Epithelial cell of prostate (primary cell): ENCODE data around the gene CEBPG.

Source experiments
- DNase-seq: peaks from one replicate; pipeline ENCODE4 v3.0.0-alpha.2; 2011; ENCODE audit warnings: low read depth, low spot score
- H3K27ac ChIP-seq: fragments of 450-650 bp; 2 replicates; pipeline ENCODE4 v1.5.1; 2017; ENCODE audit warnings: mild to moderate bottlenecking

The CEBPG gene

DNA sequence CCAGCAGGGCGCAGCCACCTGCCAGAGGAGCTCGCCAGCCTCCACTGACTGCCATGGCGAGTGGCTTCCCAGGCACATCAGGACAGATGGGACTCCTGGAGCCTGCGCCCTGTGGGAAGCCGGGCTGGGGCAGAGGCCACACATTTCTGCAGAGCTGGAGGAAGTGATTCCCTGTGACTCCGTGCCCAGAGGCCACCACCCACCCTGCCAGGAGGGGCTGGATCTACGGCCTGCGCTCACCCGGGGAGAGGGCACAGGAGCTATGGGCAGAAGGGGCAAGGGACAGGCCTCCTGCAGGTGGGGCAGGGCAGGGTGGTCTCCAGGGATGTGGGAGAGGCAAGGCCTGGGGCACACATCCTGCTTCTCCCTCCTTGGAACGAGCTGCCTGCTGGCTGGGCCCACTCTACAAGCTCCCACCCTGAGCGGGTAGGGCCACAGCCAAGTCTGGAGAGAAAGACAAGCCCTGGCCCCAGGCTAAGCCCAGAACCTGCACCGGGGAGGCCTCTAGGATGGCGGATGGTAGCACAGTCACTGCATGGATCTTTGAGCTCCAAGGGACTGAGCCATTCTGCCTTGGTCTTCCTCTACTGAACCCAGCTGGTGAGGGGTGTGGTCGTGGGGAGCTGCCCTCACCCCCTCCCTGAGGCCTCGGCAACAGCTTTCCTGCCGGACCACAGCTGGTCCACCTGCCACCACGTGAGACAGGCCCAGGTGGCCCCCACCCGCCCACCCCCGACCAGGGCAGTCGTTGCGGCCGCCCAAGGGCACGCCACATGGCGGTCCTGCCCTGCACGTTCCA, 40.6 kb downstream of the CEBPG start:
- no peak overlapping the region for H3K27ac ChIP-seq

DNA sequence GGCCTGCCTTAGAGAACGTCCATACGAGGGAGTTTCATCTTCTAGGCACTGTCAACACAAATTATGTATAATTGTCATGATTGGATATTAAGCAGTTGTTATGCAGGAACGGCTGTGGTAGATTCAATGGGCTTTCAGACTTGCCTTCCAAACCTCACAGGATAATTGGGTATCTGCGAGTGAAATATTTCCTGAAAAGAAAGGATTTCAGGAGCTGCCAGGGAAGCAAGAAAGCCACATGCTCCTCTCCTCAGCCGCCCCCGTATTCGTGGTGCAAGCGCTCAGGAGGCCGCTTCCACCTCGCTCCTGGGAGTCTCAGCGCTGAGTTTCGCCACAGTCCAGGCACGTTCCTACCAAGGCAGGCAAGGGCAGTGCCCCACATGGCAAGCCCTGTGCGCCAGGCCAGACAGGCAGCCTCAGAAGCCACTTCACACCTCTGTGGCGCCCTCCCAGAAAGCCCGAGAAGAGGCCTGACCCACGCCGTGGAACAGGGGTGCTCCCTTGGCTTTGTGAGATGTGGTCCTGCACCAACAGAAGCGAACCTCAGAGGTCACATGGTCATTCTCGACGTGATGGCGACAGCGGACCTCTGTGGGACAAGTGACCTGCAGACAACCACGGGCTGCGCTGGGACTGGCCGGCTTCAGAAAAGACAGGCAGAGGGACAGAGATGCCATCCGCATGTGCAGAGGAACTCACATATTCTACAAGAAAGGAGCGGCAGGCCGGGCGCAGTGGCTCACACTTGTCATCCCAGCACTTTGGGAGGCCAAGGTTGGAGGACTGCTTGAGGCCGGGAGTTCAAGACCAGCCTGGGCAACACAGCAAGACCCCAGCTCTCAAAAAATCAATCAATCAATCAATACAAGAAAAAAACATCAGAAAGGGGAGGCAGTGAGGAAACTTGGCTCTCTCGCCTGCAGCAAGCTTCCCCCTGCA, 41.4 kb downstream of the CEBPG start:
- DNase-seq = no peak
- H3K27ac ChIP-seq = no peak overlapping the region

More for the DNA sequence above, 40.6 kb downstream of the CEBPG start:
- no peak for DNase-seq

GRCh38 chr19:33416307-33417215, 43.1 kb downstream of the CEBPG start:
- H3K27ac ChIP-seq = no peak overlapping the region
- DNase-seq = no peak

DNA sequence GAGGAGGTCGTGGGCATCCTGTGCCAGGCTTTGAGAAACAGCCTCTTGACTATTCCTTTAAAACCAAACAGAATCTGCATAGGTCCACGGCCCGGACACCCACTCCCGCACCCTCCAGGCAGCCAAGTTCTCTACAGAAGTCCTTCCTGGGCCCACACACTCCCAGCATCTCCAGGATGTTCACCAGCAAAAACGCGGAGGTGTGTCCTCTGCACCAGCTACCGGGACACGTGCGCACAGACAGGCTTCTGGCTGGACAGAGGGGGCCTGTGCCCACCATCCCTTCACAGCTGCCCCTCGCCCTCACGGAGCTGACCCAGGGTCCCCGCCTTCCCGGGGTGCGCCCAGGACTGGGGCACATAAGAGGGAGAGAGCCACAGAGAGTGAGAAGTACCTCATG, 44.2 kb downstream of the CEBPG start:
- no peak for DNase-seq
- no peak overlapping the region for H3K27ac ChIP-seq

DNA sequence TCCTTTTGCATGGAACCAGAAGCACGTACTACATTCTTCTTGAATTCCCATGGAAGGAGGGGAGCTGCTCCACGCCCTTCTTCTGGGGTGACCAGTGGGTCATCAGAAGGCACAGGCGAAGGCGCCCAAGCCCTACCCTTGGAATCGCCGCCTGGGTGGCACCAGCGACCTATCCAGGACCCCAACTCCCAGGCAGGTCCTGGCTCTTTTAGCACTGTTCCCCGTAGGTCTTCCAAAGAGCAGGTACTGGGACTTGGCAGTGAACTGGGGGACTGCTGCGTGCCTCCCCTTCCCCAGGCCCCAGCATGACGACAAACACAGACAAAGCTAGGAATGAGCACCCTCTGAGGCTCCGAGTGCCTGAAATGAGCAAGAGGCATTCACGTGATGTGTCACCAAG, 45.0 kb downstream of the CEBPG start:
- DNase-seq = no peak
- H3K27ac ChIP-seq = no peak overlapping the region

DNA sequence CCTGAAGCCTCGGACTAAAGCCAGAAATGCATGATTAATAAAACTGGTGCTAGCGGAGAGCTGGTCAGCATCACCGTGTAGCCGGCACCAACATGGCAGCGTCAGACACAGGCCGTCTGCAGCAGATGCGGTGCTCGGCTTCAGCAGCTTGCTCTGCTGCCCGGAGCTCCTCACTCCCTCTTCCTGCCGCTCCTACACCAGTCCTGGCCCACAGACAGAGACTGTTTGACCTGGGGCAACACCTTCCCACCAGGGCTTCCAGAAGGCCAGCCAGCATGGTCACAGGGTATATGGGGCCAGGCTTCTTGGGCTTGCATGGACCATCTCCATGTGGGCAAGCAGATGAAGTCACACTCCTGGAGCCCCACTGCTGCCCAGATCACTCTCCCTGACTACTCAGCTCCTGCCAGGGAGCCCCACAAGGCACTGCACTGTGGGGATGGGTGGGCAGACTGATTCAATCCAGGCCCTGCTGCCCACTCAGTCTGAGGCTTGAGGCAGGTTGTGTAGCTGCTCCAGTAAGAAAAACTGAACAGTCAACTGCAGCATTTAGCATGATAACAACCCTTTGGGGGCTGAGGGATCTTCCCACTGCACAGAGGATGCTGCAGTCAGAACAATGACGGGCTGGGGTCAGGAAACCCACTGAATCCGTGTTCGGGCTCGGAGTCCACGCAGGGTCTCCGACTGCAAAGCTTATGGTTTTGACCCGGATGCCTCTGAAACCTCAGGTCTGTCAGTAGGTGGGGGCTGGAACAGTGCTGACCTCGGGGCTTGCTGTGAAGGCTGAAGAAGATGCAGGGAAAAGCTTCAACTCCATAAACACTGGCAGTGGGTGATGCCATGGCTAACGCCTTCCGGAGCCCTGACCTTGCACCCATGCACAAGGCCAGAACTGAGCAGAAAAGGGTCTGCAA, 45.6 kb downstream of the CEBPG start:
- DNase-seq = no peak
- H3K27ac ChIP-seq = no peak overlapping the region

DNA sequence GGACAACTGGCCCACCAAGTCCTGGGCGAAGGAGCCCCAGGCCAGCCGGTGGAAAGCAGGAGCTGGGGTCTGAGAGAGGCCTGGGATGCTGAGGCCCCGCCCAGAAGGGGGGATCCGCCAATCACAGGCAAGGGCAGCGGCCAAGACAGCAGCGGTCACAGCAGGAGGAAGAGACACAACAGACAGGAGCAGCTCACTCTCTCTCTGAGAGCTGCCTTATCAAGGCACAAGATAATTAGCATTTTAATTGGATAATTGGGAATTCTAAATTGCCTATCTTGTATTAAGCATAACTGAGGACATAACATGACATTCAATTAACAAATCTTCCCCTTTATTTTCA, 46.2 kb downstream of the CEBPG start:
- no peak overlapping the region for H3K27ac ChIP-seq
- no peak for DNase-seq

DNA sequence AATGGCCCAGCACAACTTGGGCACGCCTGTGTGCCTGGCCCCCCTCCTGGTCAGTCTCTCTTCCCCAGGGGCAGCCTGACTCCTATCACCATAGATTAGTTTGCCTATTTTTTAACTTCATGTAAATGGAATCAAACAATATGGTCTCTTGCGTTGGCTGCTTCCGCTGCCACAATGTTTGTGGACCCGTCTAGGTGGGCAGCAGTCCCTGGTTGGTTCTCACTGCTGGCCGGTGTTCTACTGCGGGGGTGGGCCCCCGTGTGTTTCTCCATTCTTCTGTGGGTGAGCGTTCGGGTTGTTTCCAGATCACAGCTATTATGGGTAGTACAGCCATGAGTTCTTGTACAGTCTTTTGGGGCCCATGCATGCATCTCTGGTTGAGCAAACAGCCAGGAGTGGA, 47.3 kb downstream of the CEBPG start:
- DNase-seq = no peak
- no peak overlapping the region for H3K27ac ChIP-seq

DNA sequence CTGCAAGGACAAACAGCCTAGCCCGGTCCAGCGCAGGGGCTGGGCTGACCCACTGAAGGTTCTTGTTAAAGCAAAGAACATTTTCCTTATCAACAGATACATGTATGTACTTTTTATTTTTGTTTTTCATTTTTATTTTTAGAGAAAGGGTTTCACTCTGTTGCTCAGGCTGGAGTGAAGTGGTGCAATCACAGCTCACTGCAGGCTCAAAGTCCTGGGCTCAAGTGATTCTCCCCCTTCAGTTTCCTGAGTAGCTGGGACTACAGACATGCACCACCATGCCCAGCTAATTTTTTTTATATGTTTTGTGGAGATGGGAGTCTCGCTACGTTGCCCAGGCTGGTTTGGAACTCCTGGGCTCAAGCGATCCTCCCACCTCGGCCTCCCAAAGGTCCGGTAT, 47.9 kb downstream of the CEBPG start:
- H3K27ac ChIP-seq = no peak overlapping the region
- no peak for DNase-seq

DNA sequence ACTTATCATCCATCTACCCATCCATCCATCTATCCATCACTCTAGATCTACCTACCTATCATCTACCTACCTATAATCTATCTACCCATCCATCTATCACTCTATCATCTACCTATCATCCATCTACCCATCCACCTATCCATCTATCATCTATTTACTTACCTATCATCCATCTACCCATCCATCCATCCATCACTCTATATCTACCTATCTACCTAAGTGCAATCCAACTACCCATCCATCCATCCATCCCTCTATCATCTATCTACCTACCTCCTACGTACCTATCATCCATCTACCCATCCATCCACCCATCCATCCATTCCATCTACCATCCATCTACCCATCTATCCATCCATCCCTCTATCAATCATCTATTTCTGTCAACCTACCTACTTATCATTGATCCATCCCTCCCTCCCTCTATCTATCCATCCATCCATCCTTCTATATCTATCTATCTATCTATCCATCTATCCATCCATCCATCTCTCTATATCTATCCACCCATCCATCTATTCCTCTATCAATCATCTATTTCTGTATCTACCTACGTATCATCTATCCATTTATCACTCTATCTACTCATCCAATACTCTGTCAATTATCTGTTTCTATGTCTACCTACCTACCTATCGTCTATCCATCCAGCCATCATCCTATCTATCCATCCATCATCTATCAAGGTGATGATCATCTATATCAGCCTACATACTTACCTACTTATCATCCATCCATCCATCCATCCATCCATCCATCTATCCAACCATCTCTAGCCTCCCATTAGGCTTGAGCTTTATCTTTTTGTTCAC, 49.1 kb downstream of the CEBPG start:
- no peak overlapping the region for H3K27ac ChIP-seq
- DNase-seq = no peak

- DNase-seq = no peak
- H3K27ac ChIP-seq = no peak overlapping the region
Measured at GRCh38 chr19:33424181-33424580, 50.7 kb downstream of the CEBPG start.

DNA sequence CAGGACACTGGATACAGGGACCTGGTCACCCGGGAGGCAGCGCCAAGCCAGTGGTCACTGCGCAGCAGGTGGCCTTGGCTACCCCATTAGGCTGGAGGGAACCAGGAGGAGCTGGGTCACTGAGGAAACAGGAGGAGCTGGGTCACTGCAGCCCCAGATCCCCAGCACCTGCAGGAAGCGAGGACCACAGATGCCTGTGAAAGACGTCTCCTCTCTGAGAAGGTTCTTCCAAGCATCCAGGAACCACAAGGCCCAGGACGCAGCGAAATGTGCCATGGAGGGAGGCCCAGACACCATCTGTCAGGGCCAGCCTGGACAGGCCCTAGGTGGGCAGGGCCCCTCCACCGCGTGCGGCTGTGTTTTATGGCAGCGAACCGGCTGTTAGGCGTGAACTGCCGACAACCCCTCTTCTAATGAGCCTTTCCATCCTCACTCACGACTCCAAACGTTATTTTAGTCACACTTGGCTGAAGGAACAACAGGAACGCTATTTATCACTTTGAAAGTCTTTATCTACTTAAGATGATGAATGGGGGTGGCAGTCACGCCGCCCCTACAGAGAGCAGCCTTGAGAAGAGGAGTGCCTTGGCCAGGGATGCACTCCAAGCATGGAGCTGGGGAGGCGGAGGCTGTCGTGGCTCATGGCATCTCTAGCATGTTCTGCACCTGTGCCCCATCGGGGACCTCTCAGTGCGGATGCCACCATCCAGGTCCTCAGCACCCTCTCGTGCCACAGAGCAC, 53.3 kb downstream of the CEBPG start:
- no peak for DNase-seq
- H3K27ac ChIP-seq = no peak overlapping the region

DNA sequence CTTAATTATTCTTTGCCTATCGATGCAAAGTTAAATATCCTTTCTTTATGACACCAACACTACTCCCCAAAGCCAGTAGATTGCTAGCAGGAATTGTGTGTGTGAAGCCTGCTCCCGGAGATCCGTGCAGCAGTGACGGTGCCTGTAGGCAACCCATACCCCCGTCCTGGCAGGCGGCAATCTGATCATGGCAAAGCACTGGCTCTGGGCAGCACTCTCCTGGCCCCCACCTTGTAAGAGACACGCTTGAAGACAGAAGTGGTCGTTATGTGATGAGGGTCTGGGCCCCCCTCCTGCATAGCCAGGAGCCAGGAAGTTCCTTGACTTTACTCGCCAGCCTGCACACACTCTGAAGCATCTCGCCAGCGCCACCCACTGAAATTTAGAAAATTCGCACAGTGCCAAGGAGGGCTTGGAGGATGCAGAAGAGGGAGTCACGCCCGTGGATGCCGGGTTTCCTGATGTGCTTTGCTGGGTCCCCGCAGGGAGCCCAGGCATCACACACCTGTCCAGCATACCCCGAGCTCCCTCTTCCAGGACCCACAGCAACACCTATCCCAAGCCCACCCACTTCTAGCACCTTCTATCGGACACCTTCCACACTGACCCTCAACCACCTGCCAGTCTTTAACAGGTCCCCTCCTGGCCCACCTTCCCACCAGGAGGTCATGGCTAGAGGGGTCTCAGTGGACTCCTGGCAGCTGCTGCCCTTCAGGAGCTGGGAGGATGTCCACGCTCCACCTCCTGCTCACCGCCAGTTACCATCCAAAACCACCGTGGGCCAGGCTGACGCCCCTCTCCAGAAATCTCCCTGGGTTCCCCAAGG, 54.5 kb downstream of the CEBPG start:
- H3K27ac ChIP-seq = no peak overlapping the region
- DNase-seq = no peak

DNA sequence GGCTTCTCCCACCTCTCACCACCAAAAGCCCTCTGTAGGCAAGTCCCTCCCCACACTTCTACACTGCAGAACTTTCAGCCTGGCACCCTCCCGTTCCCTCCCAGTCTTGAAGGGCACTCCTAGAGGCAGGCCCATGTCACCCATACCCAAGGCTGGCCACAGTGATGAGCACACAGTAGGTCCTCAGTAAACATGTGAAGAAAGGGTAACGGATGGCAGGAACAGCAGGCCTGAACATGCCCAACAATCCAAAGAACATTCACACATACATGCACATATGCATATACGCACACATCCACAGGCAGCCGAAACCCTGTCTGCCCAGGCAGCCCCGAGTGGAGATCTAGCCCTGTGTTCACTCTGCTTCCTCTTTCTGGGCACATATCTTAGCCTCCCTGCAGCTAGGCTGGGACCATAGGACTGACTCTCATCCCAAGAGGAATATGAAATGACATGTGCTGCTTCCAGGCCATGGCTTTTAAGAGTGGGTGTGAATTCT, 55.2 kb downstream of the CEBPG start:
- no peak overlapping the region for H3K27ac ChIP-seq
- no peak for DNase-seq

GRCh38 chr19:33429891-33430673, 56.6 kb downstream of the CEBPG start:
- H3K27ac ChIP-seq = no peak overlapping the region
- DNase-seq = no peak

DNA sequence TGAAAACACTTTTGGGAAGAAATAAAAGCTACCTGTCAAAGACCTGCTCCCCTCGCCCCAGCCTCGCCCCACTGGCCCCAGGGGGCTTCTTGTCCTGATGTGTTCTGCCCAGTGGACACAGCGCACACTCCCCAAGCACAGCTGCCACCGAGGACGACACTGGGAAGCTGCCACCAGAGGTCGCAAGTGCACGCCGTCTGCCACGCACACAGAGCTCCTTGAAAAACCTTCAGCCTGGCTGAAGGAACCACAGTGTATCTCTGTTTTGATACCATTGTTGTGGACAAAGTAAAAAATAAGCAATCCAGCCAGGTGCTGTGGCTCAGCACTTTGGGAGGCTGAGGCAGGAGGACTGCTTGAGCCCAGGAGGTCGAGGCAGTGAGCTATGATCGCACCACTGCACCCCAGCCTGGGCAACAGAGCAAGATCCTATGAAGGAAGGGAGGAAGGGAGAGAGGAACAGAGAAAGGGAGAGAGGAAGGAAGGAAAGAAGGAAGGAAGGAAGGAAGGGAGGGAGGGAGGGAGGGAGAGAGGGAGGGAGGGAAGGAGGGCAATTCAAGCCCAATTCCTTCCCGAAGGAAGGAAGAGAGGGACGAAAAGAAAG, 57.3 kb downstream of the CEBPG start:
- DNase-seq = no peak
- no peak overlapping the region for H3K27ac ChIP-seq
